ENCODE measurements around the gene GARIN1A. TPM values are rescaled to one million over a fixed set of nuclear protein-coding genes. Genes with fewer than 3 reads are reported as not detected.
"Not testable (repeated sequence)": the region's sequence is repeated elsewhere in the genome, so short reads cannot be mapped to it uniquely, and the experiment has no call there.

GARIN1A gene
- total RNA-seq, 1 experiment from 2014 or later: 0.82 TPM

DNA sequence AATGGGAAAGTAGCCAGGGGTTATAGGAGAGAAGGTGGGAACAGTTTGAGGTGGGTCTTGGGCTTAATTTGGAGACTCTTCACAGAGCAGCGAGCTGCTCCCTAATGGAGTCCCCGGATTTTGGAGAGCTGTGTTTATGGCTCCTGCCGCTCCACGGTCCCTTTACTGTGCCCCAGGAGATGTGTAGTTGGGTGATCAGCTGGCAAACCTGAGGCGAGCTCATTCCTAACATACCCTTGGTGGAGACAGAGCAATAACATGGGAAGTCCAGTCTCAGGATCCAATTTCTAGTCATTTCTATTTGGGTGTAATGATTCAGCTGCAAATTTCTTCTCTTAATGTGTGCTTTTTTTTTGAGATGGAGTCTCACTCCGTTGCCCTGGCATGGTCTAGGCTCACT lies 1.5 kb downstream of the GARIN1A start:
- in situ Hi-C loops (cut with HindIII; ENCODE audit: low pct_unique_long_range_greater_than_20kb, low sequenced_read_pairs): no loop called here
- DNase-seq (ENCODE audit: low read depth, low spot score): no peak

DNA sequence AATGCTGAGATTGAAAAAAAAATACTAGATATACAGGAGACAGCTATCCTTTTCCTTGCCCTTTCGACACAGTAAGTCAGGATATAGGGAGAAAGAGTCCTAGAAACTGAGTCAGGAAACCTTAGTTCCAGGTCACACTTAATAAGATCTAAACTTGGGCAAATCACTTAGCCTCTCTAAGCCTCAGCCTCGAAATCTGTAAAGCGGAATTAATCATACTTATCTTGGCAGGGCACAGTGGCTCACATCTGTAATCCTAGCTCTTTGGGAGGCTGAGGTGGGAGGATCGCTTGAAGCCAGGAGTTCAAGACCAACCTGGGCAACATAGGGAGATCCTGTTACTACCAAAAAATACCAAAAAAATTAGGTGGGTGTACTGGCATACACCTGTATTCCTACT lies 4.6 kb downstream of the GARIN1A start:
- no peak for DNase-seq (ENCODE audit: low read depth, low spot score)
- in situ Hi-C loops (cut with HindIII; ENCODE audit: low pct_unique_long_range_greater_than_20kb, low sequenced_read_pairs): no loop called here

DNA sequence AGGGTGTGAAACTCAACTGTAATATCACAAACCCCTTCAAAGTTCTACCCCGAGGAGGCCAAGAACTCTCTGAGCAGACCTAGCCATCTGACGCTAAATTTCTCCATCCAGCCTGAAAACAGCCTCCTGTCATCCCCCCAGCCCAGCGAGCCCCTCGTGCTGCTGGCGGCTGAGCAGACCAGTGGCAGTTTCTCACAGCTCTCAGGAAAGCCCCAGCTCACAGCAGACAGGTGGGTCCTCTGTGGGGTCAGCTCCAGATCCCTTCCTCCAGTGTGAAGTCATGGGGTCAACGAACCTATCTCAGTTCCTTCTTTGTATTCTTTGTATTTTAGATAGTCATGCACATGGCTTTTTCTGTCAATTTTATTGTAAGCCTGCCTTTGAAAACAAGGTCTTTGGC lies 7.8 kb downstream of the GARIN1A start:
- DNase-seq (ENCODE audit: low read depth, low spot score): no peak
- in situ Hi-C loops (cut with HindIII; ENCODE audit: low pct_unique_long_range_greater_than_20kb, low sequenced_read_pairs): no loop called here

DNA sequence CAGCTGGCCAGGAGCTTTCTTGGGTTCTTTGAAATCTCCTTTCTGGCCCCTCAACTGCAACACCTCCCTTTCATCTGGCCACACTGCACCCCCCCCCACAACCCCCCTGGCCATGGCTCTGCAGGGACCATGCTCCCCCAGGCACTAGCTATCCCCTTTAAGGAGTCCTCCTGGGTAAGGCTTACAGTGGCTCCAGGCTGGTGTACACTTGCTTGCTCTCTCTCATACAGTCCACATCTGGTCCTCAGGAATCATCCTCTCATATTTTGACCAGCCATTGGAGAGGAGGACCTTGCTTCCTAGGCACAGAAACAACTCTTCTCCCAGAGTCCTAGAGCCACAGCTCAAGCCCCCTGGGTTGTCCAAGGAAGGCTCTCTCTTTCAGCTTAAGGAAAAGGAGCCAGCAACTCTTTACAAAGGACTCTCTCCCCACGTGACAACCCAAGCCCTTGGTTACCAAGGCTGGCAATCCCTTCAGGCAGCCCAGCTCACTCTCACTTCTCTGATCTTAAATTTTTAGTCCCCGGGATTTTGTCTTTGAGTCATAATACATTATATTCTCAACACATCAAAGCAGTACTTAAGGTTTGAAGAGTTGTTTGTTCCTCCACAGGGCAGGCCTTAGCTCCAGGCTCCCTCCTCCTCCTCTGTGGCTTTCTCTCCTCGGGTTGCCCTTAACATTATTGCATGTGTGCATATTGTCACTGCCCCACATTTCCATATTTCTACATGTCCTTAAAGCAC lies 9.9 kb downstream of the GARIN1A start:
- in situ Hi-C loops (cut with HindIII; ENCODE audit: low pct_unique_long_range_greater_than_20kb, low sequenced_read_pairs): no loop called here
- DNase-seq (ENCODE audit: low read depth, low spot score): no peak

DNA sequence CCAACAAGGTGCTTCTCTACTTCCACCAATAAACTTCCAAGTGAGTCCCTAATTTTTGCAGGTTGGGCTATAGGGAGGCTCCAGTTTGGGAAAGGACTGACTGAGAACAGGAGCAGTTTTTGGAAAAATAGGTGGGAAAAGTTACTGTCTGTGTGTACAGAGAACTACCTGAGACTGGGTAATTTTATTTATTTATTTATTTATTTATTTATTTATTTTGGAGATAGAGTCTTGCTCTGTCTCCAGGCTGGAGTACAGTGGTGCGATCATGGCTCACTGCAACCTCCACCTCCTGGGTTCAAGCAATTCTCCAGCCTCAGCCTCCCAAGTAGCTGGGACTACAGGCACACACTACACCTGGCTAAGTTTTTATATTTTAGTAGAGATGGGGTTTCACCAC lies 11.2 kb downstream of the GARIN1A start:
- DNase-seq (ENCODE audit: low read depth, low spot score); in situ Hi-C loops (cut with HindIII; ENCODE audit: low pct_unique_long_range_greater_than_20kb, low sequenced_read_pairs): not testable (repeated sequence)

DNA sequence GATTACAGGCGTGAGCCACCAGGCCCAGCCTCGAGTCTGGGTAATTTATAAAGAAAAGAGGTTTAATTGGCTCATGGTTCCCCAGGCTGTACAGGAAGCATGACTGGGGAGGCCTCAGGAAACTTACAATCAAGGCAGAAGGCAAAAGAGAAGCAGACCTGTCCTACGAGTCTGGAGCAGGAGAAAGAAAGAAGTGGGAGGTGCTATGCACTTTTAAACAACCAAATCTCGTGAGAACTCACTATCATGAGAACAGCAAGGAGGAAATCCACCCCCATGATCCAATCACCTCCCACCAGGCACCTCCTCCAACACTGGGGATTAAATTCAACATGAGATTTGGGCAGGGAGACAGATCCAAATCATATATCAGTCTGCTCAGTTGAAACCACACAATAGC lies 11.6 kb downstream of the GARIN1A start:
- DNase-seq (ENCODE audit: low read depth, low spot score); in situ Hi-C loops (cut with HindIII; ENCODE audit: low pct_unique_long_range_greater_than_20kb, low sequenced_read_pairs): not testable (repeated sequence)

DNA sequence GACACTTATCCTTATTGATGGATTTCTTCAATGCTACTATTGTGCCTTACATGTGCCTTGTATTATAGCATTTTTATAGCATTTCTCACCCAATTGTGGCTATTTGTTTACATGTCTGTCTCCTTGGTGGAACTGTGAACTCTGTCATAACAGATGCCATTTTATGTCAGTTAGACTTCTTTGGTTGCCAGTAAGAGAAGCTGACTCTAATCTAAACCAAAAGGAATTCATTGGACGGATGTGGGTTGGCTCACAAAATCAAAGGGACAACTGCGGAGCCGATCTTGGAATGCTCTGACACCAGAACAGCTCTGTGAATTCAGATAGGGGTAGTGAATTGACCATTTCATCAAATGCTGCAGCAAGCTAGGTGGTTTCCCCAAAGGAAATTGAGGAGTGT lies 15.0 kb downstream of the GARIN1A start:
- in situ Hi-C loops (cut with HindIII; ENCODE audit: low pct_unique_long_range_greater_than_20kb, low sequenced_read_pairs): no loop called here

DNA sequence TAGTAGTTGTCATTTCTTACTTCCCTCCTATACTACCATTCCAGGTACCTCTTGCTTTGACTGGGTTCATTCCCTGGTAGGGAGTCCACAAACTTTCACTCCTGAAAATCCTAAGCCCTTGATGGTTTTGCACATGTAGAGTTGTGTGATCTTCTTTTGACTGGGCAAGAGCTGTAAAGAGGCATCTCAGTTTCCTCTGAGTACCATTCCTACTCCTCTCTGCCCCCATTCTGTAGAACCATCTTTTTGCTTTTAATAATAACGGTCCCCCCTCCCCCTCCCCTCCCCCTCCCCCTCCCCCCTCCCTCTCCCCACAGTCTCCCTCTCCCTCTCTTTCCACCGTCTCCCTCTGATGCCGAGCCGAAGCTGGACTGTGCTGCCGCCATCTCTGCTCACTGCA lies 16.4 kb downstream of the GARIN1A start:
- DNase-seq (ENCODE audit: low read depth, low spot score): no peak
- in situ Hi-C loops (cut with HindIII; ENCODE audit: low pct_unique_long_range_greater_than_20kb, low sequenced_read_pairs): no loop called here

More for the DNA sequence above, 15.0 kb downstream of the GARIN1A start:
- DNase-seq (ENCODE audit: low read depth, low spot score): no peak

DNA sequence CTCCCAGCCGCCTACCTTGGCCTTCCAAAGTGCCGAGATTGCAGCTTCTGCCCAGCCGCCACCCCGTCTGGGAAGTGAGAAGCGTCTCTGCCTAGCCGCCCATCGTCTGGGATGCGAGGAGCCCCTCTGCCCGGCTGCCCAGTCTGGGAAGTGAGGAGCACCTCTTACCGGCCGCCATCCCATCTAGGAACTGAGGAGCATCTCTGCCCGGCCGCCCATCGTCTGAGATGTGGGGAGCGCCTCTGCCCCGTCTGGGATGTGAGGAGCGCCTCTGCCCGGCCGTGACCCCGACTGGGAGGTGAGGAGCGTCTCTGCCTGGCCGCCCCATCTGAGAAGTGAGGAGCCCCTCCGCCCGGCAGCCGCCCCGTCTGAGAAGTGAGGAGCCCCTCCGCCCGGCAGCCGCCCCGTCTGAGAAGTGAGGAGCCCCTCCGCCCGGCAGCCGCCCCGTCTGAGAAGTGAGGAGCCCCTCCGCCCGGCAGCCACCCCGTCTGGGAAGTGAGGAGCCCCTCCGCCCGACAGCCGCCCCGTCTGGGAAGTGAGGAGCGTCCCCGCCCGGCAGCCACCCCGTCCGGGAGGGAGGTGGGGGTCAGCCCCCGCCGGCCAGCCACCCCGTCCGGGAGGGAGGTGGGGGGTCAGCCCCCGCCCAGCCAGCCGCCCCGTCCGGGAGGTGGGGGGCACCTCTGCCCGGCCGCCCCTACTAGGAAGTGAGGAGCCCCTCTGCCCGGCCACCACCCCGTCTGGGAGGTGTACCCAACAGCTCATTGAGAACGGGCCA lies 17.3 kb downstream of the GARIN1A start:
- in situ Hi-C loops (cut with HindIII; ENCODE audit: low pct_unique_long_range_greater_than_20kb, low sequenced_read_pairs); DNase-seq (ENCODE audit: low read depth, low spot score): not testable (repeated sequence)

DNA sequence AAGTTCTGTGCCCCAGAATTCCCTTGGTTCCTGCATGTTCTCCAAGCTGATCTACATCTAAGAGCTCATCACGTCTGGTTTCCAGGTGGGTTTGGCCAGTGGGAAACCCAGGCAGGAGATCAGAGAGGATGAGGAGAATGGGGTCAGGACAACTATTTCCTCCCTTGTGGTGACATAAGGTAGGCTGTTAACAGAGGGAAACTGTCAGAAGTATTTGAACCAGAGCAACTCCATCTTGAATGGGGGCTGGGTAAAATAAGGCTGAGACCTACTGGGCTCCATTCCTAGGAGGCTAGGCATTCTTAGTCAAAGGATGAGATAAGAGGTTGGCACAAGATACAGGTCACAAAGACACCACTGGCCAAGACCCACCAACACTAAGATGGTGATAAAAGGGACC lies 19.1 kb downstream of the GARIN1A start:
- in situ Hi-C loops (cut with HindIII; ENCODE audit: low pct_unique_long_range_greater_than_20kb, low sequenced_read_pairs): no loop called here
- DNase-seq (ENCODE audit: low read depth, low spot score): no peak

DNA sequence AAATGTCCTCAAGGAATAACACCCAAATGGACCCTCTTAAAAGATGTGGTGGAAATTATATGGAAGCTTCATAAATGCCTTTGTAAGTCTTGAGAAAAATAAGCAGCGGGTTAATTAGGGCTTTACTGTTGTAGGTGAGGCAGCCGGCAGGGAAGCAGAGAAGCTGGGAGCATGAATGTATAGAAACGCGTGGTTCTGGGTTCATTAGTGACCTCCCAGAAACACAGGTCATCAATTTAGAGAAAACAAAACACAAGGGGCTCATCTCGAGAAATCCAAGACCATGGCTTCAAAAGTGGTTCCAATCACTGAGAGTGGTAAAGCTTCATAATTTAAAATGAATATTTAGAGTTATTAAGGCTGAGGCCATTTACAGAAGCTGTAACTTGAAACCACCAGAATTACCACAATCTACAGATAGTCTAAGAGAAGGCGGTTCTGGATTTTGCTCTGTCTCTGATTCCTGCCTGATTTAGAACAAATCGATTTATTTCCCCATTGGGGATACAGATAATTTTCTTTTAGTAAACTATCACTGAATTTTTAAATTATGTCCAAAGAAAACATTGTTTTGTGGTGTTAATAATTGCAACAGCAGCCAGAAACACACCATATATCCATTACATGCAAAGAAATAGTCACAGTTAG lies 20.7 kb downstream of the GARIN1A start:
- no peak for DNase-seq (ENCODE audit: low read depth, low spot score)
- in situ Hi-C loops (cut with HindIII; ENCODE audit: low pct_unique_long_range_greater_than_20kb, low sequenced_read_pairs): no loop called here

DNA sequence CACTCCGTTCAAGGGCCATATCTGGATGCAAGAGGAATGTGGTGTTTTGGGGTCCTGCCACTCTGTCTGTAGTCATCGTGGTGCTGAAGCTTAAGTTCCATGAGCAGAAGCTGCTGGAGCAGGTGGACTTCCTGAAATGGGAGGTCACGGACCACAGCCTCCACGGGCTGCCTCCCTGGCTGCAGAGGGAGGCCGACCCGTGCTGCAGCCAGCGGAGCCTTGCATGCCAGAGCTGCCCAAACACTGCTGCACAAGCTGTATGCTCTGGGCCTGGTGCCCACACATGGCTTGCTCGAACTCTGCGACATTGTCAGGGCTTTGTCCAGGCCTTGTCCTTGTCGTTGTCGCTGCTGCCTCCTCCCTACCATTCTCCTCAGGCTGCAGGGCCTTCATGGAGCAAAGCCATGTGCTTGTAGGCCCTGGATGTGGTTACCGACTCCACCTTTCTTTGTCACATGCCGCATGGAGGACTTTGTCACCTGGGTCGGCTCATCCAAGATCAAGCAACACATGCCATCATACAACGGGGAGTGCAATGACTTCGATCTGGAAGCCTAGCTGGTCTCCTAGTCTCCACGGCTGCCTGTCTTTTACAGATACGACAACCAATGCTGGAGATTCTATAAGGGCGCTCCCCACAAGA lies 21.4 kb downstream of the GARIN1A start:
- no peak for DNase-seq (ENCODE audit: low read depth, low spot score)
- in situ Hi-C loops (cut with HindIII; ENCODE audit: low pct_unique_long_range_greater_than_20kb, low sequenced_read_pairs): no loop called here

DNA sequence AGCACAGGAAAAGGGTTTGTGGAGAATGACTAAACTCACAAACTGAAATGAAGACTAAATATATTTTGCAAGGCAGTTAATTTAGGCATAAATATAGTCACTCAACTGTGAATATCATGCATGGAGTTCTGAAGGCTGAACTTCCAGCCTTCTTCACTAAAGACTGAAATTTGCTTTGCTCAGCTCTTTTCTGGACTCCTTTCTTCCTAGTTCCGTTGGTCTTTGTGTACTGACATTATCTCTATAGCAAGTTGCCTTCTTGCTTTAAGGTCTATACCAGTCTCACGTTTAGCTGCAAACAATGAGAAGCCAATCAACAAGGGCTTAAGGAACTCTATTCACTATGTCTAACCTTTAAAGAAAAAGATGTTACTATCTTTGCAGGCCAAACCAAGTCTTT lies 22.6 kb downstream of the GARIN1A start:
- in situ Hi-C loops (cut with HindIII; ENCODE audit: low pct_unique_long_range_greater_than_20kb, low sequenced_read_pairs): no loop called here
- DNase-seq (ENCODE audit: low read depth, low spot score): no peak

DNA sequence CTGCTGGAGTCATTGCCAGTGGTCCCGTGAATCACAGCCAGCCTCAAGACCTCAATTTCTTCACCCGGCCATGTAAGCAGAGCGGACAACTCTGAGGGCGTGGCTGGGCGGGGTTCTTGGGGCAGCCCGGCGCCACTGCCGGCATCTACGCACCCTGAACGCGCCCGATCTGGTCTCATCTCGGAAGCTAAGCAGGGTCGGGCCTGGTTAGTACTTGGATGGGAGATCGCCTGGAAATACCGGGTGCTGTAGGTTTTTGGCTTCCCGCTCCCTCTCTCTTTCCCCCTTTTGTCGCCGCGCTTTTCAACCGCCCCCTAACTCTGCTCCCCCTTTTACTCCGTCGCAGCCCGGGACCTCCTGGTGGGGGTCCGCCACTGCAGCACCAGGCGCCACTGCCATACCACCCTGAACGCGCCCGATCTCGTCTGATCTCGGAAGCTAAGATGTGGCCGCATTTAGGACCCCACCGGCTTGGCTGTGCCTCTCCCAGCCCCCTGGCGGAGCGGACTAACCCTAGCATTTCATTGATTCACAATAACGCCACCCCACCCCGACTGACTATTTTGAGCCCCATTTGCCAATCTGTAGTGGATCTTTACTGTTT lies 25.3 kb downstream of the GARIN1A start:
- in situ Hi-C loops (cut with HindIII; ENCODE audit: low pct_unique_long_range_greater_than_20kb, low sequenced_read_pairs): no loop called here
- DNase-seq (ENCODE audit: low read depth, low spot score): no peak

DNA sequence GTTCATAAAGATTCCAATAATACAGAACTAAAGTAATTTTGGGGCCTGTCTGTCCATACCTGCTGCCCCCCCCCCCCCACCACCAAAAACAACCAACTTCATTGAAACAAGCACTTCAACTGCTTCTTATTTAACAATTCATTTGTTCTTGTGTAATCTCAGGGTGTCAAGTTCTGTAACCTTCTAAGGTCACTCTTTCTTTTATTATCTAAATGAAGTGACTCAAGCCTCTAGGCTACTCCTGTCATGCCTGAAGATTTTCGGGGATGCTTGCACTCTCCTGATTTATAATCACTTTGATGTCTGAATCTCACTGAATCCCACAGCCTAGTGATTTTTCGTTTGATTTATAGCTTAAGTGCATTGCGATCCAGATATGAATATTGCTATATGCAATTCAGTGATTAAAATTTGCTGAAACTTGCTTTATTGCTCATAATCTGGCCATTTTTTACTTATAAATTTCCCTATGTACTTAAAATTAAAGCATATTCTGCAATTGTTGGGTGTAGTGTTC lies 27.2 kb downstream of the GARIN1A start:
- in situ Hi-C loops (cut with HindIII; ENCODE audit: low pct_unique_long_range_greater_than_20kb, low sequenced_read_pairs): no loop called here
- DNase-seq (ENCODE audit: low read depth, low spot score): no peak

DNA sequence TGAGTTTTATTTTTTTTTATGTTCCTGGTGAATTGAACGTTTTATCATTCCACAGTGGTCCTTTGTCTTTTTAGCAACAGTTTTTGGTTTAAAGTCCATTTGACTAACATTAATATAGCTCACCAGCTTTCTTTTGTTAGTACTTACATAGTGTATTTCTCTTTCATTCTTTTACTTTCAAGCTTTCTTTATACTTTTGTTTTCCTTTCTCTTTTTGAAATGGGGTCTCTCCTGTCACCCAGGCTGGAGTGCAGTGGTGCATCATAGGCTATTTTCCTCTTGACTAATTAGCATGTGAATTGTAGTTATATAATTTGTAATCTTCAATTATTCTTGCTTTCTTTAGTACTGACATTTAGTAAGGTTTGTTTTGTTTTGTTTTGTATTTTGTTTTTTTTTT lies 27.8 kb downstream of the GARIN1A start:
- in situ Hi-C loops (cut with HindIII; ENCODE audit: low pct_unique_long_range_greater_than_20kb, low sequenced_read_pairs): no loop called here
- no peak for DNase-seq (ENCODE audit: low read depth, low spot score)

DNA sequence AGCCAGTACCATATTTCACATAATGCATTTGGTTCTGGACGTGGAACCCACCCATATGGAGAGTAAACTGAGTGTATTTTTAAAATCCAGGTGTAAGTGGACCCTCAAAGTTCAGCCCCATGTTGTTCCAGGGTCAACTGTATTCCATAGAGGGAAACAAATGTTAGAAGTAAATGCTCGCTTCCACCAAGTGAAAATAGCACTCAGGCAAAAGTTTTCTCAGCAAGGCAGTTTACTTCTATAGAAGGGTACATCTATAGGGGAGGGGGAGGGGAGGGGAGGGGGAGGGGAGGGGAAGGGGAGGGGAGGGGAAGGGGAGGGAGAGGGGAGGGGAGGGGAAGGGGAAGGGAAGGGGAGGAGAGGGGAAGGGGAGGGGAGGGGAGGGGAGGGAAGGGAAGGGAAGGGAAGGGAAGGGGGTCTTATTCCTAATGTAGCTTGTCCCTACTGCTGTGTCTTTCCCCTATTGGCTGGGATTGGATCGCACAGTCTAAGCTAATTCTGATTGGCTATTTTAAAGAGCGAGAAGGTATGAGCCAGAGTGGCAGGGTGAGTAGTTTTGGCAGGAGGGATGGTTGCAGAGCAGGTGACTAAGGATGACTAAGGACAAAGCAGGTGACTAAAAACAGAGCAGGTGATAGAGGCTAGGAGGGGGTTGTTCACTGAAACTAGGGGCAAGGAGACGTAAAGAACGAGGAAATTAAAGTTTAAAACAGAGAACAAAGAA lies 29.1 kb downstream of the GARIN1A start:
- in situ Hi-C loops (cut with HindIII; ENCODE audit: low pct_unique_long_range_greater_than_20kb, low sequenced_read_pairs): no loop called here
- DNase-seq (ENCODE audit: low read depth, low spot score): no peak

Measured in SK-MEL-5 (cell line).